ENCODE data around the gene PTK6. TPM values are rescaled to one million over a fixed set of nuclear protein-coding genes. Genes with fewer than 3 reads are reported as not detected.

Gene PTK6
- total RNA-seq, 4 donors from 2014 or later: 0.36 TPM; not detected in 3

DNA sequence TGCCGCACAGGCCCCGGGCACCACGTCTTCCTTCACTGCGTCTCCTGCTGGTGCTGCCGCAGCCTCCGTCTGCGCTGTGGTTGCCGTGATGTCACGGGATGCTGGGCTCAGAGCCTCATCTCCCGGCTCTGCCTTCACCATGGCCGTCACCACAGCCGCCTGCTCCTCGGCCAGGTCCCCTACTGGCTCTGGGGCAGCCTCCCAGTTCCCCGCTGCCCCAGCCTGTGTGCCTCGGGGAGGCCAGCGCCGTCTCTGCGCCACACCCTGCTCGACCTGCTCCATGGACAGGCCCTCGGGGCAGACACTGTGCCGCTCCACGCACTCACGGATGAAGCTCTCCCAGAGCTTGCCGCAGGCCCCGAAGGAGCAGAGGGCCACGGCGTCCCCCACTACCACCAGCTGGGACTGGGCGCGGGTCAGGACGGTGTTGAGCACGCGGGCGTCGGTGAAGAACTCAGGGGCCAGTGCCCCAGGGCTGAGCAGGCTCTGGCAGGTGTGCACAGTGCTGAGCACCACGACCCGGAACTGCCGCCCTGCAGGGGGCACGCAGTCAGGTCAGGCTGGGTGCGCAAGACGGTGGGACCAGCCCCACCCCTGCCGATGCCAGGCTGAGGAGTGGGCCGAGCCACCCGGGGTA, 28.6 kb upstream of the PTK6 start:
- H3K36me3 ChIP-seq: peaks cover 0 to under 1% of the 10 kb centered on the region in 2 donors
- H3K4me1 ChIP-seq: no peaks in the 10 kb centered on the region
- H3K9me3 ChIP-seq: no peaks in the 10 kb centered on the region
- H3K27me3 ChIP-seq: no peaks in the 10 kb centered on the region
- H3K27ac ChIP-seq: no peak overlapping the region
- H3K4me3 ChIP-seq: no peak overlapping the region
- intact Hi-C loops (cut with DNase I; ENCODE audit: low total_unique reads): no loop called here
- in situ Hi-C loops (cut with MboI; ENCODE audit: low sequenced_read_pairs in 4 of 4): no loop called here
- TF ChIP-seq, protein P1, sequence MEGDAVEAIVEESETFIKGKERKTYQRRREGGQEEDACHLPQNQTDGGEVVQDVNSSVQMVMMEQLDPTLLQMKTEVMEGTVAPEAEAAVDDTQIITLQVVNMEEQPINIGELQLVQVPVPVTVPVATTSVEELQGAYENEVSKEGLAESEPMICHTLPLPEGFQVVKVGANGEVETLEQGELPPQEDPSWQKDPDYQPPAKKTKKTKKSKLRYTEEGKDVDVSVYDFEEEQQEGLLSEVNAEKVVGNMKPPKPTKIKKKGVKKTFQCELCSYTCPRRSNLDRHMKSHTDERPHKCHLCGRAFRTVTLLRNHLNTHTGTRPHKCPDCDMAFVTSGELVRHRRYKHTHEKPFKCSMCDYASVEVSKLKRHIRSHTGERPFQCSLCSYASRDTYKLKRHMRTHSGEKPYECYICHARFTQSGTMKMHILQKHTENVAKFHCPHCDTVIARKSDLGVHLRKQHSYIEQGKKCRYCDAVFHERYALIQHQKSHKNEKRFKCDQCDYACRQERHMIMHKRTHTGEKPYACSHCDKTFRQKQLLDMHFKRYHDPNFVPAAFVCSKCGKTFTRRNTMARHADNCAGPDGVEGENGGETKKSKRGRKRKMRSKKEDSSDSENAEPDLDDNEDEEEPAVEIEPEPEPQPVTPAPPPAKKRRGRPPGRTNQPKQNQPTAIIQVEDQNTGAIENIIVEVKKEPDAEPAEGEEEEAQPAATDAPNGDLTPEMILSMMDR (IDR thresholded peaks at IDR 0.05 in 4 of 5, conservative IDR thresholded peaks at IDR 0.05 in 1 of 5): no peak
- no peak for TF ChIP-seq POLR2A (IDR thresholded peaks at IDR 0.05)
- ATAC-seq (no peak), DNase-seq (no peak)

- ATAC-seq: no peak
- Histone ChIP-seq H3K9me3 (no peaks in the 10 kb centered on the region), H3K27ac (no peak overlapping the region), H3K4me1 (no peaks in the 10 kb centered on the region), H3K4me3 (no peak overlapping the region), H3K36me3 (peaks cover 0 to 5% of the 10 kb centered on the region in 2 donors), H3K27me3 (no peaks in the 10 kb centered on the region)
- DNase-seq: no peak
- intact Hi-C loops (cut with DNase I; ENCODE audit: low total_unique reads): no loop called here
- TF ChIP-seq POLR2A (IDR thresholded peaks at IDR 0.05): no peak
- TF ChIP-seq, protein P1 (IDR thresholded peaks at IDR 0.05 in 4 of 5, conservative IDR thresholded peaks at IDR 0.05 in 1 of 5): no peak
- in situ Hi-C loops (cut with MboI; ENCODE audit: low sequenced_read_pairs in 4 of 4): no loop called here
Observed at GRCh38 chr20:63565021-63565698, 28.0 kb upstream of the PTK6 start.

- Histone ChIP-seq H3K9me3 (no peaks in the 10 kb centered on the region), H3K27ac (no peak overlapping the region), H3K4me1 (no peaks in the 10 kb centered on the region), H3K36me3 (peaks cover 0 to 9% of the 10 kb centered on the region in 2 donors), H3K4me3 (no peak overlapping the region), H3K27me3 (no peaks in the 10 kb centered on the region)
- ATAC-seq: no peak
- TF ChIP-seq, protein P1 (IDR thresholded peaks at IDR 0.05 in 4 of 5, conservative IDR thresholded peaks at IDR 0.05 in 1 of 5): no peak
- no peak for TF ChIP-seq POLR2A (IDR thresholded peaks at IDR 0.05)
- intact Hi-C loops (cut with DNase I; ENCODE audit: low total_unique reads): no loop called here
- DNase-seq: no peak
- in situ Hi-C loops (cut with MboI; ENCODE audit: low sequenced_read_pairs in 4 of 4): no loop called here
Observed at GRCh38 chr20:63564036-63564810, 27.0 kb upstream of the PTK6 start.

DNA sequence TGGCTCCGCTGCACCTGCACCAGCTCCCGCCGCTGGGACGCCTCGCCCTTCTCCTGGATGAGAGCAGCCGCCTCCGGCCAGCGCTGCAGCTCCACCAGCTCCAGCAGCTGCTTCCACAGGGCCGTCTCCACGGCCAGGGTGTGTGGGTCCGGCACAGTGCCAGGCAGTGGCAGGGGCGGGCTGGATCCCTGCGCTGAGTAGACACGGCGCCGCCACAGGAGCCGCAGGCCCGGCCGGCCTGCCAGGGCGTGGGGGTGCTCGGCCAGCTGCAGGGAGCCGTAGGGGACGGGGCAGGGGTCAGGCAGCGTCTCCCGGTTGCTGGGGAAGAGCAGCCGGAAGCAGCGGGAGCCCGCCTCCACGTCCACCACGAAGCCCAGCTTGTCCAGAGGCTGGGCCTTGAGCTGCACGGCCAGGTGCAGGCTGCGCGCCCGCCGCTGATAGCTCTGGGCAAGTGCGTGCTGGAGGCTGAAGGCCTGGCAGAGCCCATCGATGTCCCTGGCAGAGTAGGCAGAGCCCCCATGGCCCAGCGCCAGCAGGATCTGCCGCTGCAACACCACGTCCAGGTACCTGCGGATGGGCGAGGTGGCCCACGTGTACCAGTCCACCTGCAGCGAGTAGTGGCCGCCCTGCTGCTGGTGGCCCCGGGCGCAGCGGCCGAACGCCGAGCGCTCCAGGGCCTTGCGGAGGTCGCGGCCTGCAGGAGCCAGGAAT, 26.2 kb upstream of the PTK6 start:
- H3K9me3 ChIP-seq: no peaks in the 10 kb centered on the region
- TF ChIP-seq, protein P1 (IDR thresholded peaks at IDR 0.05 in 4 of 5, conservative IDR thresholded peaks at IDR 0.05 in 1 of 5): no peak
- no peak for TF ChIP-seq POLR2A (IDR thresholded peaks at IDR 0.05)
- H3K27me3 ChIP-seq: no peaks in the 10 kb centered on the region
- H3K36me3 ChIP-seq: peaks cover 0 to 9% of the 10 kb centered on the region in 2 donors
- DNase-seq (no peak), ATAC-seq (no peak)
- intact Hi-C loops (cut with DNase I; ENCODE audit: low total_unique reads) (no loop called here), in situ Hi-C loops (cut with MboI; ENCODE audit: low sequenced_read_pairs in 4 of 4) (no loop called here)
- no peaks in the 10 kb centered on the region for H3K4me1 ChIP-seq
- H3K4me3 ChIP-seq: no peak overlapping the region
- H3K27ac ChIP-seq: no peak overlapping the region

Measured in gastrocnemius medialis (tissue), 4 donors.